H1 (cell line): Measurements from ENCODE around the gene ZNF277. TPM values are rescaled to one million over a fixed set of nuclear protein-coding genes. Genes with fewer than 3 reads are reported as not detected.

Experiments used
- CTCF ChIA-PET: fragments of 300-600 bp; sonication (Branson Sonifier 250); formaldehyde crosslinking; loops from one replicate; lab custom pipeline; 2021; ENCODE audit not compliant: partially characterized antibody; lab: Charles Lee
- POLR2A ChIA-PET: fragments of 300-600 bp; sonication (Branson Sonifier 250); formaldehyde crosslinking; loops from one replicate; lab custom pipeline; 2021; ENCODE audit warnings: inconsistent platforms; ENCODE audit not compliant: partially characterized antibody; lab: Charles Lee
- DNase-seq, 2 experiments: peaks; one replicate each; pipeline versions ENCODE4 v3.0.0 to v3.0.0-alpha.2; 2010 to 2022; ENCODE audit warnings: low spot score in 2 of 2, low read depth in 1 of 2, mixed read lengths in 1 of 2
- FAIRE-seq: peaks from 2 replicates; lab custom pipeline; 2011; peaks lifted over from hg19 to GRCh38; lab: Jason Lieb, UNC
- H2AFZ ChIP-seq: 2 replicates; pipeline ENCODE4 v1.8.1; 2012; ENCODE audit warnings: low read length, inconsistent platforms
- H2AK5ac ChIP-seq: 2 replicates; pipeline ENCODE4 v1.6.1; 2013; ENCODE audit warnings: low read depth, low read length
- H2BK120ac ChIP-seq: replicated peaks from 2 replicates; pipeline ENCODE3; 2013; ENCODE audit warnings: low read depth, low read length, inconsistent platforms
- H2BK12ac ChIP-seq: 2 replicates; pipeline ENCODE4 v1.6.1; 2013; ENCODE audit warnings: low read depth, low read length
- H2BK15ac ChIP-seq: 2 replicates; pipeline ENCODE4 v1.6.1; 2013; ENCODE audit warnings: low read length
- H2BK20ac ChIP-seq: 2 replicates; pipeline ENCODE4 v1.6.1; 2013; ENCODE audit warnings: low read length
- H2BK5ac ChIP-seq: 2 replicates; pipeline ENCODE4 v1.6.1; 2013; ENCODE audit warnings: low read depth, low read length
- H3K14ac ChIP-seq: 2 replicates; pipeline ENCODE4 v1.6.1; 2013; ENCODE audit warnings: inconsistent platforms; ENCODE audit not compliant: insufficient read length
- H3K18ac ChIP-seq: 2 replicates; pipeline ENCODE4 v1.6.1; 2013; ENCODE audit warnings: low read length; ENCODE audit errors: extremely low read depth
- H3K23ac ChIP-seq: 2 replicates; pipeline ENCODE4 v1.6.1; 2013; ENCODE audit warnings: inconsistent platforms; ENCODE audit not compliant: insufficient read length
- H3K23me2 ChIP-seq: 2 replicates; pipeline ENCODE4 v1.6.1; 2013; ENCODE audit warnings: low read depth, low read length
- H3K27ac ChIP-seq: 2 replicates; pipeline ENCODE4 v1.6.1; 2011; ENCODE audit warnings: low read depth, low read length, inconsistent platforms
- H3K27me3 ChIP-seq, 4 experiments: replicated peaks in 1 of 4; 1 replicate in 1 of 4; 2 replicates in 3 of 4; pipeline versions ENCODE4 v1.6.1 to v1.8.1; 2011 to 2013; ENCODE audit warnings: low read length in 3 of 4, mild to moderate bottlenecking in 3 of 4, inconsistent platforms in 2 of 4, mixed read lengths in 2 of 4, moderate library complexity in 1 of 4; ENCODE audit not compliant: control insufficient read depth in 3 of 4, insufficient read depth in 3 of 4; ENCODE audit errors: extremely low read depth in 1 of 4
- H3K36me3 ChIP-seq, 4 experiments: 2 replicates each; pipeline versions ENCODE4 v1.6.1 to v1.8.1; 2011 to 2013; ENCODE audit warnings: mild to moderate bottlenecking in 4 of 4, low read length in 3 of 4, moderate library complexity in 2 of 4, control low read depth in 1 of 4, inconsistent platforms in 1 of 4; ENCODE audit not compliant: insufficient read depth in 4 of 4, control insufficient read depth in 2 of 4
- H3K4ac ChIP-seq: replicated peaks from 2 replicates; pipeline ENCODE3; 2013; ENCODE audit warnings: low read length, low read depth, mixed read lengths, inconsistent platforms; ENCODE audit not compliant: insufficient read length
- H3K4me1 ChIP-seq, 4 experiments: replicated peaks in 1 of 4; 1 replicate in 1 of 4; 2 replicates in 3 of 4; pipeline versions ENCODE4 v1.6.1 to v1.8.1; 2011 to 2013; ENCODE audit warnings: low read length in 3 of 4, inconsistent platforms in 2 of 4, mixed read lengths in 1 of 4; ENCODE audit not compliant: insufficient read depth in 4 of 4, control insufficient read depth in 3 of 4
- H3K4me2 ChIP-seq, 2 experiments: 2 replicates each; pipeline versions ENCODE4 v1.6.1 to v1.8.1; 2011 to 2013; ENCODE audit warnings: low read depth in 2 of 2, low read length in 2 of 2, control low read depth in 1 of 2, inconsistent platforms in 1 of 2, mild to moderate bottlenecking in 1 of 2; ENCODE audit not compliant: insufficient read depth in 1 of 2
- H3K4me3 ChIP-seq, 4 experiments: fragments of 200-600, 300-600 bp in 1 of 4; sonication (generic), shearing (Covaris generic), sonication (Bioruptor Twin) in 1 of 4; 2 replicates each; pipeline versions ENCODE4 v1.5.1 to v1.8.1; 2011 to 2016; ENCODE audit warnings: low read length in 4 of 4, low read depth in 3 of 4, control low read depth in 2 of 4, inconsistent platforms in 2 of 4, mild to moderate bottlenecking in 2 of 4, mixed read lengths in 1 of 4, moderate library complexity in 1 of 4; ENCODE audit not compliant: insufficient read depth in 2 of 4; ENCODE audit errors: extremely low read depth in 1 of 4
- H3K56ac ChIP-seq: replicated peaks from 2 replicates; pipeline ENCODE3; 2013; ENCODE audit warnings: low read depth, mild to moderate bottlenecking, mixed read lengths, low read length, inconsistent platforms; ENCODE audit not compliant: insufficient read length
- H3K79me1 ChIP-seq: 2 replicates; pipeline ENCODE4 v1.6.1; 2013; ENCODE audit warnings: low read depth, low read length, control low read depth
- H3K79me2 ChIP-seq, 2 experiments: 2 replicates each; pipeline versions ENCODE4 v1.6.1 to v1.8.1; 2012 to 2013; ENCODE audit warnings: low read length in 2 of 2, mild to moderate bottlenecking in 2 of 2, inconsistent platforms in 1 of 2; ENCODE audit not compliant: insufficient read depth in 2 of 2, control insufficient read depth in 1 of 2
- H3K9ac ChIP-seq, 4 experiments: replicated peaks in 1 of 4; 1 replicate in 1 of 4; 2 replicates in 3 of 4; pipeline versions ENCODE4 v1.6.1 to v1.8.1; 2011 to 2013; ENCODE audit warnings: low read depth in 3 of 4, low read length in 3 of 4, control low read depth in 2 of 4, mild to moderate bottlenecking in 2 of 4, moderate library complexity in 2 of 4, inconsistent platforms in 1 of 4; ENCODE audit errors: extremely low read depth in 1 of 4
- H3K9me3 ChIP-seq, 2 experiments: 2 replicates each; pipeline versions ENCODE4 v1.6.1 to v1.8.1; 2012 to 2013; ENCODE audit warnings: mild to moderate bottlenecking in 2 of 2, moderate library complexity in 2 of 2, control low read depth in 1 of 2, inconsistent platforms in 1 of 2, low read depth in 1 of 2, low read length in 1 of 2, mixed read lengths in 1 of 2; ENCODE audit not compliant: insufficient read depth in 2 of 2
- H4K20me1 ChIP-seq, 2 experiments: replicated peaks in 1 of 2; 2 replicates each; pipeline versions ENCODE3 to v1.8.1; 2011 to 2013; ENCODE audit warnings: inconsistent platforms in 2 of 2, low read length in 2 of 2, mild to moderate bottlenecking in 1 of 2; ENCODE audit not compliant: insufficient read depth in 2 of 2, control insufficient read depth in 1 of 2
- H4K5ac ChIP-seq: 2 replicates; pipeline ENCODE4 v1.6.1; 2013; ENCODE audit warnings: low read length, low read depth, mixed read lengths, inconsistent platforms; ENCODE audit not compliant: insufficient read length
- H4K8ac ChIP-seq: 2 replicates; pipeline ENCODE4 v1.8.0; 2013; ENCODE audit warnings: mild to moderate bottlenecking, moderate library complexity, low read length, inconsistent platforms; ENCODE audit not compliant: insufficient read depth; ENCODE audit errors: extremely low read depth
- H4K91ac ChIP-seq: replicated peaks from 2 replicates; pipeline ENCODE3; 2013; ENCODE audit warnings: low read length, mixed read lengths, inconsistent platforms; ENCODE audit not compliant: insufficient read length
- CTBP2 ChIP-seq: IDR thresholded peaks from 2 replicates; pipeline ENCODE4 v1.7.0; 2011; ENCODE audit warnings: borderline replicate concordance, mild to moderate bottlenecking, moderate library complexity, mixed read lengths, low read length; ENCODE audit not compliant: insufficient read depth, insufficient read length
- JUN ChIP-seq: IDR thresholded peaks from 2 replicates; pipeline ENCODE4 v1.6.1; 2011; ENCODE audit warnings: low read depth, mild to moderate bottlenecking, improper control_type of control experiment, low read length
- KDM1A ChIP-seq: fragments of 200-600, 300-600 bp; sonication (generic); IDR thresholded peaks from 2 replicates; pipeline ENCODE4 v1.7.1; 2016; ENCODE audit warnings: mild to moderate bottlenecking, low read length, borderline replicate concordance
- RNF2 ChIP-seq: fragments of 200-900, 300-1000 bp; sonication (generic); IDR thresholded peaks from 2 replicates; pipeline ENCODE4 v1.7.1; 2016; ENCODE audit warnings: borderline replicate concordance, low read depth, mild to moderate bottlenecking, antibody characterized with exemption, low read length; ENCODE audit not compliant: poor library complexity, severe bottlenecking; ENCODE audit errors: missing control alignments
- SP2 ChIP-seq: IDR thresholded peaks from 2 replicates; pipeline ENCODE4 v1.6.1; 2012; ENCODE audit warnings: mild to moderate bottlenecking, low read length, inconsistent platforms
- WGBS, 2 experiments: shearing (Covaris generic) in 1 of 2; methylation state at CpG; one replicate each; pipeline versions ENCODE4 v1.1.6 to v1.1.7; 2013 to 2015; ENCODE audit warnings: low lambda C conversion rate in 2 of 2, mixed read lengths in 2 of 2, inconsistent platforms in 1 of 2, low coverage in 1 of 2, missing lambda C conversion rate in 1 of 2; ENCODE audit not compliant: insufficient replicate concordance in 2 of 2, insufficient coverage in 1 of 2, insufficient read length in 1 of 2; ENCODE audit errors: extremely low coverage in 1 of 2, missing lambda C conversion rate in 1 of 2; 5-methylcytosine and 5-hydroxymethylcytosine counted together
- polyA plus RNA-seq, 7 experiments: library from polyadenylated mRNA; depleted of rRNA in 3 of 7; stranded (reverse) in 5 of 7; unstranded in 2 of 7; fragments of >200 nt in 5 of 7; fragments of 200-250 nt in 2 of 7; gene quantifications; 1 replicate in 5 of 7; 2 replicates in 1 of 7; 4 replicates in 1 of 7; pipeline versions ENCODE4 v1.2.1 to v1.2.3, GENCODE V29; 2011 to 2013; ENCODE audit warnings: missing spikeins in 2 of 7, mixed read lengths in 2 of 7
- total RNA-seq: library from RNA; stranded (reverse); fragmentation: NEBNext Ultra II Directional; extraction: Animal tissue kit (Norgen Biotek cat#: 25700); gene quantifications from 2 replicates; pipeline ENCODE4 v1.2.1, GENCODE V29; 2021

Gene ZNF277
- total and polyA plus RNA-seq, 2 of the 8 experiments (the other 6 are each of a cell fraction or from before 2014, with no cell fraction given), result 5.1 to 21.7 TPM

GRCh38 chr7:112366886-112367285 lies 160.4 kb downstream of the ZNF277 start:
- H3K4ac ChIP-seq, result no peak overlapping the region
- H3K23ac ChIP-seq, result no peak overlapping the region
- ChIA-PET POLR2A (no interaction called here), CTCF (interaction anchor here (0.9 kb wide), 1 partner anchor 86 kb away, joined by 3 read pairs; no protein-coding TSS in a partner anchor)
- H4K20me1 ChIP-seq, result peaks cover 0 to 2% of the 10 kb centered on the region in 2 experiments
- H3K4me2 ChIP-seq, result no peak overlapping the region
- H2BK20ac ChIP-seq, result no peak overlapping the region
- H4K5ac ChIP-seq, result no peak overlapping the region
- no peak overlapping the region for H3K9ac ChIP-seq
- H3K23me2 ChIP-seq, result no peaks in the 10 kb centered on the region
- no peak overlapping the region for H2BK5ac ChIP-seq
- H3K14ac ChIP-seq, result no peak overlapping the region
- H2AK5ac ChIP-seq, result no peak overlapping the region
- H3K36me3 ChIP-seq, result no peaks in the 10 kb centered on the region
- no peak overlapping the region for H2AFZ ChIP-seq
- no peak overlapping the region for H3K4me3 ChIP-seq
- FAIRE-seq (no peak), DNase-seq (no peak)
- no peaks in the 10 kb centered on the region for H3K79me2 ChIP-seq
- H4K91ac ChIP-seq, result no peak overlapping the region
- no peak overlapping the region for H3K56ac ChIP-seq
- no peak overlapping the region for H2BK120ac ChIP-seq
- H2BK12ac ChIP-seq, result no peak overlapping the region
- H2BK15ac ChIP-seq, result no peak overlapping the region
- 95% methylated on average over 1 of the region's 1 CpG; no CpG with 5 or more reads in 1 of the 2 experiments for WGBS, 2 experiments
- no peaks in the 10 kb centered on the region for H3K27me3 ChIP-seq
- H3K9me3 ChIP-seq, result no peaks in the 10 kb centered on the region
- H3K18ac ChIP-seq, result no peak overlapping the region
- no peak overlapping the region for H4K8ac ChIP-seq
- H3K27ac ChIP-seq, result no peak overlapping the region
- H3K79me1 ChIP-seq, result no peaks in the 10 kb centered on the region
- peaks cover 0 to 6% (median 3%) of the 10 kb centered on the region in 4 experiments; a peak in 4 of 7 replicates for H3K4me1 ChIP-seq
- TF ChIP-seq KDM1A, result no peak
- TF ChIP-seq CTBP2, result no peak
- TF ChIP-seq RNF2, result no peak
- TF ChIP-seq JUN, result no peak
- no peak for TF ChIP-seq SP2
